T-cell (primary cell): Measurements from ENCODE around the gene DLG2. TPM values are rescaled to one million over a fixed set of nuclear protein-coding genes. Genes with fewer than 3 reads are reported as not detected.
"Not testable (repeated sequence)": the region's sequence is repeated elsewhere in the genome, so short reads cannot be mapped to it uniquely, and the experiment has no call there.

Experiments
- ATAC-seq, 4 experiments: fragments of 200-7000 bp in 3 of 4; fragments of 150-1000 bp in 1 of 4; cut with Tn5 transposase; replicated peaks in 1 of 4; 1 replicate in 3 of 4; 2 replicates in 1 of 4; pipeline ENCODE4 v1.10.0; 2021; ENCODE audit warnings: moderate library complexity in 3 of 4, mild to moderate bottlenecking in 2 of 4, moderate number of reproducible peaks in 1 of 4
- CTCF ChIA-PET, 2 donors: fragments of 300-600 bp; sonication (Branson Sonifier 250); formaldehyde crosslinking; loops; one replicate each; lab custom pipeline; 2022; ENCODE audit warnings: antibody characterized with exemption in 2 of 2; lab: Charles Lee
- POLR2A ChIA-PET, 2 donors: fragments of 300-600 bp; sonication (Branson Sonifier 250); formaldehyde crosslinking; loops; one replicate each; lab custom pipeline; 2022; ENCODE audit warnings: antibody characterized with exemption in 2 of 2; lab: Charles Lee
- DNase-seq, 35 experiments: peaks; one replicate each; pipeline versions ENCODE4 v3.0.0 to v3.0.0-alpha.2; 2013 to 2023
- H3K27ac ChIP-seq: one replicate; pipeline ENCODE4 v1.5.1; 2013; ENCODE audit warnings: low read length
- H3K27me3 ChIP-seq, 2 experiments: replicated peaks in 1 of 2; 1 replicate in 1 of 2; 2 replicates in 1 of 2; pipeline versions ENCODE4 v1.6.1 to v1.7.0; 2013; ENCODE audit warnings: low read length in 1 of 2, mixed read lengths in 1 of 2; ENCODE audit not compliant: control insufficient read depth in 2 of 2, insufficient read depth in 2 of 2; ENCODE audit errors: extremely low read depth in 1 of 2
- H3K36me3 ChIP-seq, 2 donors: 1 replicate in 1 of 2; 2 replicates in 1 of 2; pipeline versions ENCODE4 v1.6.1 to v1.7.0; 2013; ENCODE audit warnings: low read length in 1 of 2; ENCODE audit not compliant: control insufficient read depth in 2 of 2, insufficient read depth in 1 of 2; ENCODE audit errors: extremely low read depth in 1 of 2
- H3K4me1 ChIP-seq, 2 experiments: 1 replicate in 1 of 2; 2 replicates in 1 of 2; pipeline versions ENCODE4 v1.6.1 to v1.7.0; 2013; ENCODE audit warnings: low read length in 2 of 2, mixed read lengths in 1 of 2; ENCODE audit not compliant: insufficient read depth in 2 of 2, control insufficient read depth in 1 of 2; ENCODE audit errors: extremely low read depth in 1 of 2
- H3K4me3 ChIP-seq, 2 donors: 1 replicate in 1 of 2; 2 replicates in 1 of 2; pipeline versions ENCODE4 v1.5.1 to v1.7.0; 2013; ENCODE audit warnings: mild to moderate bottlenecking in 2 of 2, low read length in 1 of 2, moderate library complexity in 1 of 2; ENCODE audit not compliant: control insufficient read depth in 1 of 2; ENCODE audit errors: extremely low read depth in 1 of 2
- H3K9me3 ChIP-seq: 2 replicates; pipeline ENCODE4 v1.7.0; 2013
- H3K27ac Mint-ChIP-seq, 2 donors: one replicate each; pipeline ENCODE4 v1.8.0; 2020 to 2021; ENCODE audit warnings: mild to moderate bottlenecking in 2 of 2, mixed read lengths in 2 of 2
- H3K27me3 Mint-ChIP-seq, 2 donors: one replicate each; pipeline ENCODE4 v1.8.0; 2021 to 2022; ENCODE audit warnings: mixed read lengths in 2 of 2
- H3K36me3 Mint-ChIP-seq: one replicate; pipeline ENCODE4 v1.8.0; 2021; ENCODE audit warnings: mixed read lengths
- H3K4me1 Mint-ChIP-seq, 3 donors: one replicate each; pipeline ENCODE4 v1.8.0; 2020 to 2022; ENCODE audit warnings: mixed read lengths in 3 of 3, mild to moderate bottlenecking in 1 of 3
- H3K4me3 Mint-ChIP-seq, 3 donors: one replicate each; pipeline ENCODE4 v1.8.0; 2020 to 2022; ENCODE audit warnings: mild to moderate bottlenecking in 3 of 3, mixed read lengths in 3 of 3, moderate library complexity in 3 of 3
- H3K9me3 Mint-ChIP-seq, 3 donors: one replicate each; pipeline ENCODE4 v1.8.0; 2020 to 2022; ENCODE audit warnings: mixed read lengths in 3 of 3
- WGBS: methylation state at CpG from one replicate; pipeline ENCODE4 v1.1.5; 2013; ENCODE audit warnings: missing lambda C conversion rate; ENCODE audit not compliant: insufficient coverage; 5-methylcytosine and 5-hydroxymethylcytosine counted together
- total RNA-seq, 35 experiments: library from RNA in 6 of 35; stranded (reverse) in 6 of 35; fragments of 120-200 nt in 1 of 35; gene quantifications; one replicate each; pipeline versions ENCODE4 v1.2.1 to v1.2.4 and lab custom pipeline; 2013 to 2026

Gene DLG2
- total RNA-seq, 5 donors from 2014 or later (not counting 1 experiment from before 2014, with no cell fraction given), result 2.3 to 4.1 (median 2.9) TPM

DNA sequence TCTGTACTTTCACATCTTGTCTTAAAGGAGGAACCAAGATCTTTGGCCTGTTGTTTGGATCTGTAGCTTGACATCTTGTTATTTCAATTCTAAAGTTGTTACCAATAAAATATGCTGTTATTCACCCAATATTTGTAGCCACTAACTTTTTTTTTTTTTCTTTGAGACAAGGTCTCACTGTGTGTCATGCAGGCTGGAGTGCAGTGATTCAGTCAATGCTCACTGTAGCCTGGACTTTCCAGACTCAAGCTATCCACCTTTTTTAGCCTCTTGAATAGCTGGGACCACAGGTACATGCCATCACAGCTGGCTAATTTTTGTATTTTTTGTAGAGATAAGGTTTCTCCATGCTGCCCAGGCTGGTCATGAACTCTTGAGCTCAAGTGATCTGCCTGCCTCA is 769.4 kb downstream of the DLG2 start:
- Mint-ChIP-seq H3K36me3 (no peaks in the 10 kb centered on the region), H3K9me3 (peaks cover 12 to 27% (median 13%) of the 10 kb centered on the region in 3 donors), H3K4me1 (no peaks in the 10 kb centered on the region), H3K27ac (no peak overlapping the region), H3K4me3 (no peak overlapping the region), H3K27me3 (no peaks in the 10 kb centered on the region)
- Histone ChIP-seq H3K27ac (no peak overlapping the region), H3K9me3 (no peaks in the 10 kb centered on the region), H3K36me3 (no peaks in the 10 kb centered on the region), H3K4me3 (no peak overlapping the region), H3K27me3 (no peaks in the 10 kb centered on the region), H3K4me1 (no peaks in the 10 kb centered on the region)
- ChIA-PET CTCF (no interaction called here), POLR2A (no interaction called here)
- ATAC-seq, result no peak
- DNase-seq, result no peak

DNA sequence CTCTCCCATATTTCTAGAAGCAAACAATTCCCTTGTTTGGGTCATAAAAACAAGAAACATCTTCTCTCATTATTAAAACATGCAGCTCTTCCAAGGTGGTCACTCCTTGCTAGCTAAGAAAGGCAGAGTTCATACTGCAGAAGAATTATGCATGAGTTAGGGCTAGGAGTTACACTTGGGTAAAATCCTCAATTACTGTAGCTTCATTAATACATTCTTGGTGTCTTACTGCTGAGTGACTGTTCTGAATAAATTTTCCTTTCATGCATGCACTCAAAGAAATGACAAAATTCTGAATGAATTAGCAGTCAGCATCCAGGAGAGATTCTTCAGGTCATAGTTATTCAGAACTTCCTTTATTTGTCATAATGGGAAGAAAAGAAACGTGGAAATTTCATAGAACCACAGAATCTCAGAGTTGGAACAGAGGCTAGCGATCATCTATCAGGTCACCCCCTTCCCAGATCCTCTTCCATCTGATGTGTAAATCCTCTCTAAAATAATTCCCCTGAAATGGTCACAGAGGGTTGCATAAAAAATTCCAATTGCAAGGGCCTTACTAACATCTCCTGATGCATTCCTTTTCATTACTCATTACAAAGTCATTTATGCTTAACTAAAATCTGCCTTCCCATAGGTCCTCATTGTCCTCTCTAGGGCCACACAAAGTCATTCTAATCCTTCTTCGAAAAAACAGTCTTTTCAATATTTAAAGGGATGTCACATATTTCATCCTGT is 771.5 kb downstream of the DLG2 start:
- no peaks in the 10 kb centered on the region for H3K9me3 ChIP-seq
- Mint-ChIP-seq H3K9me3 (peaks cover 9 to 25% (median 15%) of the 10 kb centered on the region in 3 donors), H3K36me3 (no peaks in the 10 kb centered on the region), H3K4me3 (no peak overlapping the region), H3K4me1 (no peaks in the 10 kb centered on the region), H3K27me3 (no peaks in the 10 kb centered on the region), H3K27ac (no peak overlapping the region)
- DNase-seq (no peak), ATAC-seq (no peak)
- H3K4me3 ChIP-seq, result no peak overlapping the region
- no peak overlapping the region for H3K27ac ChIP-seq
- CTCF ChIA-PET, result no interaction called here
- H3K27me3 ChIP-seq, result no peaks in the 10 kb centered on the region
- no CpG with 5 or more reads among the region's 3 CpGs for WGBS
- H3K36me3 ChIP-seq, result no peaks in the 10 kb centered on the region
- H3K4me1 ChIP-seq, result no peaks in the 10 kb centered on the region
- POLR2A ChIA-PET, result no interaction called here

- H3K9me3 Mint-ChIP-seq, result peaks cover 0 to 15% (median 10%) of the 10 kb centered on the region in 3 donors
- H3K36me3 ChIP-seq, result no peaks in the 10 kb centered on the region
- ChIA-PET CTCF (no interaction called here), POLR2A (no interaction called here)
- DNase-seq, result no peak
- H3K27ac ChIP-seq, result no peak overlapping the region
- H3K36me3 Mint-ChIP-seq, result no peaks in the 10 kb centered on the region
- no peak overlapping the region for H3K4me3 Mint-ChIP-seq
- no peaks in the 10 kb centered on the region for H3K4me1 Mint-ChIP-seq
- H3K27me3 Mint-ChIP-seq, result no peaks in the 10 kb centered on the region
- no peak for ATAC-seq
- no peaks in the 10 kb centered on the region for H3K27me3 ChIP-seq
- H3K4me3 ChIP-seq, result no peak overlapping the region
- WGBS, result no CpG with 5 or more reads among the region's 3 CpGs
- H3K9me3 ChIP-seq, result no peaks in the 10 kb centered on the region
- no peak overlapping the region for H3K27ac Mint-ChIP-seq
- no peaks in the 10 kb centered on the region for H3K4me1 ChIP-seq
Observed at GRCh38 chr11:84854498-84854880, 772.7 kb downstream of the DLG2 start.

DNA sequence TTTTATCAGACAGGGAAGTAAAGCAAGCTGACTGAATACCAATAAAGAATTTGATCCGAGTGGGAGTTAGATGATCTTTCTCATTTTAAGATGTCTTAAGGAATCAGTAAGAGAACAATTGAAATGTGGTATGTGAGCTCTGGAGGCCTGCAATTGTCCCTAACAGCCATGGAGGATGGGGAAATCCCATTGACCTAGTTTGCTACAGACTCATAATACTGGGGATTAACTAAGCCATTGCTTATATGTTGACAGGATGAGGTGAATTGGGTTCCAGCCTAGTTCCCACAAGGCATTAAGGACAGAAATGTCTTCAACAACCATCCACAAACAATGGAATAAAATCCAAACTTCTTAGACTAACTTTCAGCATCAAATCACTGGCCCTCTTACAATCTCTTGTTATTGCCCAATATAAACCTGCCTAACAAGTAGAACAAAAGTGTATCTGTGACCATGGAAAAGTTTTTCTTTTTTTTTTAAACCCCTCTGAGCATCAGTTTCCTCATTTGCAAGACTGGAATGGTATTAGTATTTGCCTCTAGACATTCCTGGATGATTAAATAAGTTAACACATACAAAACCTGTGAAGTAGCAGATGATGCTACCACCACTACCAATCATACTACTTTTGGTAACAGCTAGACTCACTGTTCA is 773.2 kb downstream of the DLG2 start:
- Histone ChIP-seq H3K9me3 (no peaks in the 10 kb centered on the region), H3K4me1 (no peaks in the 10 kb centered on the region), H3K27me3 (no peaks in the 10 kb centered on the region), H3K4me3 (no peak overlapping the region), H3K27ac (no peak overlapping the region), H3K36me3 (no peaks in the 10 kb centered on the region)
- Mint-ChIP-seq H3K27ac (no peak overlapping the region), H3K27me3 (no peaks in the 10 kb centered on the region), H3K4me1 (no peaks in the 10 kb centered on the region), H3K9me3 (peaks cover 0 to 15% (median 10%) of the 10 kb centered on the region in 3 donors), H3K36me3 (no peaks in the 10 kb centered on the region), H3K4me3 (no peak overlapping the region)
- DNase-seq (no peak), ATAC-seq (no peak)
- 71% methylated on average over 1 of the region's 1 CpG for WGBS
- ChIA-PET CTCF (no interaction called here), POLR2A (no interaction called here)

DNA sequence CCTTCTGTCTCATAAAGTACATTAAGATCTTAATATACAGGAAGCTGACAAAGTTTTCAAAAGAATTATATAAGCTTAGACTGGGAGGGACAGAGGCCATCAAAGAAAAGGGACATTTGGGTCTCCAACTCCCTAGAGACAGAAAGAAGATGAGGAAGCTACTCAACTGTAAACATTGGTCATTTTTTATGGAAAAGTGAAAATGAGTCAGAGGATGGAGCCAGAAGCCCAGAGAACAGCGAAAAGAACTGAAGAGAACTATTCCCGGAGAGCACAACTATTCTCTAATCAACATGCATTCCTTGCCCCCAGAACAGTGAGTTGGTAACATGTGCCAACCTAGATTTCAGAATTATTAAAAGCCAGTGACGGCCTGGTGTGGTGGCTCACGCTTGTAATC is 779.3 kb downstream of the DLG2 start:
- Mint-ChIP-seq H3K4me3 (no peak overlapping the region), H3K27me3 (no peaks in the 10 kb centered on the region), H3K9me3 (peaks cover 3 to 22% (median 21%) of the 10 kb centered on the region in 3 donors), H3K27ac (no peak overlapping the region), H3K4me1 (no peaks in the 10 kb centered on the region), H3K36me3 (no peaks in the 10 kb centered on the region)
- Histone ChIP-seq H3K9me3 (no peaks in the 10 kb centered on the region), H3K27ac (no peak overlapping the region), H3K4me3 (no peak overlapping the region), H3K4me1 (no peaks in the 10 kb centered on the region), H3K27me3 (no peaks in the 10 kb centered on the region), H3K36me3 (no peaks in the 10 kb centered on the region)
- ChIA-PET CTCF (no interaction called here), POLR2A (no interaction called here)
- DNase-seq, result no peak
- no peak for ATAC-seq
- 100% methylated on average over 1 of the region's 4 CpGs for WGBS

- H3K27me3 ChIP-seq, ATAC-seq, H3K36me3 ChIP-seq, POLR2A ChIA-PET, H3K4me3 ChIP-seq, DNase-seq, H3K4me1 Mint-ChIP-seq, H3K36me3 Mint-ChIP-seq, H3K27me3 Mint-ChIP-seq, H3K27ac Mint-ChIP-seq, CTCF ChIA-PET, H3K9me3 ChIP-seq, H3K4me3 Mint-ChIP-seq, H3K4me1 ChIP-seq, H3K27ac ChIP-seq: not testable (repeated sequence)
- WGBS, result no CpG with 5 or more reads among the region's 1 CpG
- H3K9me3 Mint-ChIP-seq, result peaks cover 9 to 21% (median 20%) of the 10 kb centered on the region in 3 donors
Observed at GRCh38 chr11:84840201-84840600, 786.9 kb downstream of the DLG2 start.
